CD14-positive monocyte (primary cell): ENCODE measurements around the gene PCID2. TPM values are rescaled to one million over a fixed set of nuclear protein-coding genes. Genes with fewer than 3 reads are reported as not detected.
A peak's percentile ranks its signal among the peaks of the same experiment; 100 is the strongest.

Source experiments
- DNase-seq, 3 donors: peaks; one replicate each; pipeline ENCODE4 v3.0.0-alpha.2; 2011 to 2022
- H2AFZ ChIP-seq: 2 replicates; pipeline ENCODE4 v1.6.0; 2012; ENCODE audit warnings: mild to moderate bottlenecking, low read depth, low read length, inconsistent platforms; ENCODE audit not compliant: insufficient read depth, poor library complexity, severe bottlenecking
- H3K27ac ChIP-seq, 2 donors: 1 replicate in 1 of 2; 2 replicates in 1 of 2; pipeline ENCODE4 v1.5.1; 2012 to 2013; ENCODE audit warnings: low read length in 2 of 2, control low read depth in 1 of 2, inconsistent platforms in 1 of 2, low read depth in 1 of 2, mild to moderate bottlenecking in 1 of 2
- H3K27me3 ChIP-seq, 2 donors: one replicate each; pipeline versions ENCODE4 v1.6.0 to v1.6.1; 2011 to 2013; ENCODE audit warnings: low read length in 2 of 2; ENCODE audit not compliant: control insufficient read depth in 2 of 2, insufficient read depth in 2 of 2
- H3K36me3 ChIP-seq, 2 donors: replicated peaks in 1 of 2; 1 replicate in 1 of 2; 2 replicates in 1 of 2; pipeline versions ENCODE4 v1.5.1 to v1.6.1; 2012 to 2013; ENCODE audit warnings: low read length in 2 of 2, control low read depth in 1 of 2, inconsistent platforms in 1 of 2, mild to moderate bottlenecking in 1 of 2; ENCODE audit not compliant: insufficient read depth in 2 of 2, control insufficient read depth in 1 of 2
- H3K4me1 ChIP-seq, 2 donors: 1 replicate in 1 of 2; 2 replicates in 1 of 2; pipeline versions ENCODE4 v1.5.1 to v1.6.1; 2012 to 2013; ENCODE audit warnings: low read length in 2 of 2, control low read depth in 1 of 2, inconsistent platforms in 1 of 2, mild to moderate bottlenecking in 1 of 2, moderate library complexity in 1 of 2; ENCODE audit not compliant: insufficient read depth in 2 of 2, control insufficient read depth in 1 of 2
- H3K4me2 ChIP-seq: replicated peaks from 2 replicates; pipeline ENCODE3; 2012; ENCODE audit warnings: low read length, moderate library complexity, mild to moderate bottlenecking; ENCODE audit not compliant: poor library complexity, severe bottlenecking; ENCODE audit errors: extremely low read depth
- H3K4me3 ChIP-seq, 3 experiments: fragments of 200-600 bp in 1 of 3; sonication (generic) in 1 of 3; replicated peaks in 1 of 3; 1 replicate in 2 of 3; 2 replicates in 1 of 3; pipeline ENCODE4 v1.5.1; 2011 to 2013; ENCODE audit warnings: low read length in 3 of 3, mild to moderate bottlenecking in 3 of 3, control low read depth in 2 of 3, low read depth in 2 of 3, inconsistent platforms in 1 of 3, moderate library complexity in 1 of 3
- H3K79me2 ChIP-seq: 2 replicates; pipeline ENCODE4 v1.6.0; 2012; ENCODE audit warnings: mild to moderate bottlenecking, control low read depth, inconsistent platforms, low read length, moderate library complexity; ENCODE audit not compliant: insufficient read depth
- H3K9ac ChIP-seq: 2 replicates; pipeline ENCODE4 v1.6.0; 2017; ENCODE audit warnings: low read length, mild to moderate bottlenecking; ENCODE audit not compliant: insufficient read depth, poor library complexity, severe bottlenecking
- H3K9me3 ChIP-seq, 2 donors: replicated peaks in 1 of 2; 1 replicate in 1 of 2; 2 replicates in 1 of 2; pipeline versions ENCODE4 v1.5.1 to v1.6.1; 2012 to 2013; ENCODE audit warnings: low read length in 2 of 2, control low read depth in 1 of 2; ENCODE audit not compliant: control insufficient read depth in 1 of 2, insufficient read depth in 1 of 2
- H4K20me1 ChIP-seq: 2 replicates; pipeline ENCODE4 v1.6.0; 2012; ENCODE audit warnings: mild to moderate bottlenecking, low read length, control low read depth, moderate library complexity; ENCODE audit not compliant: insufficient read depth
- H3K27ac Mint-ChIP-seq, 7 donors: one replicate each; pipeline ENCODE4 v1.8.0; 2020; ENCODE audit warnings: mild to moderate bottlenecking in 7 of 7, mixed read lengths in 7 of 7, moderate library complexity in 6 of 7, inconsistent platforms in 2 of 7
- H3K27me3 Mint-ChIP-seq, 3 donors: one replicate each; pipeline ENCODE4 v1.8.0; 2021 to 2022; ENCODE audit warnings: low read depth in 3 of 3, mild to moderate bottlenecking in 3 of 3, mixed read lengths in 3 of 3, moderate library complexity in 3 of 3, inconsistent platforms in 1 of 3
- H3K36me3 Mint-ChIP-seq, 2 donors: one replicate each; pipeline ENCODE4 v1.8.0; 2020; ENCODE audit warnings: mixed read lengths in 2 of 2, inconsistent platforms in 1 of 2, mild to moderate bottlenecking in 1 of 2
- H3K4me1 Mint-ChIP-seq: one replicate; pipeline ENCODE4 v1.8.0; 2020; ENCODE audit warnings: mild to moderate bottlenecking, mixed read lengths
- H3K4me3 Mint-ChIP-seq, 2 donors: one replicate each; pipeline ENCODE4 v1.8.0; 2020; ENCODE audit warnings: mild to moderate bottlenecking in 2 of 2, mixed read lengths in 2 of 2, moderate library complexity in 1 of 2
- H3K9me3 Mint-ChIP-seq, 7 donors: one replicate each; pipeline ENCODE4 v1.8.0; 2020 to 2022; ENCODE audit warnings: mixed read lengths in 7 of 7, mild to moderate bottlenecking in 6 of 7, moderate library complexity in 6 of 7, inconsistent platforms in 2 of 7
- WGBS: methylation state at CpG from one replicate; pipeline ENCODE4 v1.1.5; 2013; ENCODE audit warnings: missing lambda C conversion rate; ENCODE audit not compliant: insufficient coverage; 5-methylcytosine and 5-hydroxymethylcytosine counted together
- intact Hi-C, 2 donors: fragments of 100-400 bp; cut with micrococcal nuclease; formaldehyde crosslinking; loops; one replicate each; pipeline versions ENCODE4 v1.15.0 to v1.15.1; 2023
- polyA plus RNA-seq, 3 donors: library from polyadenylated mRNA; depleted of rRNA in 1 of 3; unstranded in 2 of 3; stranded (reverse) in 1 of 3; fragments of 300-500 nt in 2 of 3; fragments of >200 nt in 1 of 3; fragmentation: Illumina TruSeq in 2 of 3; gene quantifications; 1 replicate in 2 of 3; 2 replicates in 1 of 3; pipeline ENCODE4 v1.2.3, GENCODE V29; 2012 to 2021
- TF ChIP-seq, protein P1 (sequence below): fragments of 200-600 bp; IDR thresholded peaks from one replicate; pipeline ENCODE4 v1.8.0; 2022; ENCODE audit warnings: antibody characterized with exemption, mild to moderate bottlenecking

Gene PCID2
- polyA plus RNA-seq, 3 donors: 31.5 to 39.8 (median 34.2) TPM

DNA sequence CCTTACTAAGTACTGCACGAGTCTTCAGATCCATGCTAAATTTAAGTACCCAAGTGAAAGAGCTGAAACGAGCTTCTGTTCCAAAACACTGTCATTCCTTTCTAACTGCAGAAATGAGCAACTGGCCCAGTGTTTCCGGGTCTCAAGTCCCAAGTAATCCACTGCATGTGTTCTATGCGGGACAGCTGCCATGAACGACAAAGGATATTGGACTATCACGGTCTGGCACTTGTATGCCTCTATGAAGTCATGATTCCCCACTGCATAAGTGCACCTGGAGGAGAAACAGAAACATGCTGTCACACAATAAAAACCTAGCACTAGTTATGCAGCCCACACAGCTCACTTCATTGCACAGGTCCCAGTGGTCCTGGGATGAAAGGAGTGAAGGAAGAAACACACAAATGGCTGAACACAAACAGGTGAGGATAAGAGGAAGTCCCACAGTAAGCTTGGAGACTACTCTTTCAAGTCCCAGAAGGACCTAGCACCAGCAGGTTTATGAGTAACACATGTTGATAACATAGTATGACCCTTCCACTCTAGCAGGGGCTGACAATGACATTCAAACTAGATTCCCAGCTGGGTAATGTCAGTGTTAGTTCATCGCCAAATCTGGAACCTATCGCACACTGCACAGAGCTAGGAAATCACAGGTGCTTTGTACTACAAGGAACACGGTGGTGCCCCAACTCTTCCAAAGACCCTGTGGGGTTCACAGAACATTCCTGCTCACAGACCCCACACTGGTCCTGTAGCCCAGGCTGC is 11.3 kb downstream of the PCID2 start:
- DNase-seq: no peak
- H3K27me3 ChIP-seq: no peaks in the 10 kb centered on the region
- Mint-ChIP-seq H3K4me1 (peaks cover under 1% of the 10 kb centered on the region), H3K27me3 (peaks cover 0 to 2% (median 0%) of the 10 kb centered on the region in 3 donors), H3K4me3 (no peak overlapping the region), H3K9me3 (no peaks in the 10 kb centered on the region), H3K36me3 (peaks cover 66 to 76% of the 10 kb centered on the region in 2 donors), H3K27ac (peak overlapping the region in 1 of 7 donors; percentile 68)
- no peaks in the 10 kb centered on the region for H3K4me1 ChIP-seq
- intact Hi-C loops: no loop called here
- no peak overlapping the region for H3K4me3 ChIP-seq
- peaks cover 18% of the 10 kb centered on the region for H3K79me2 ChIP-seq
- H3K4me2 ChIP-seq: no peak overlapping the region
- peak overlapping the region in 1 of 2 donors; percentile 18 for H3K27ac ChIP-seq
- TF ChIP-seq, protein P1, sequence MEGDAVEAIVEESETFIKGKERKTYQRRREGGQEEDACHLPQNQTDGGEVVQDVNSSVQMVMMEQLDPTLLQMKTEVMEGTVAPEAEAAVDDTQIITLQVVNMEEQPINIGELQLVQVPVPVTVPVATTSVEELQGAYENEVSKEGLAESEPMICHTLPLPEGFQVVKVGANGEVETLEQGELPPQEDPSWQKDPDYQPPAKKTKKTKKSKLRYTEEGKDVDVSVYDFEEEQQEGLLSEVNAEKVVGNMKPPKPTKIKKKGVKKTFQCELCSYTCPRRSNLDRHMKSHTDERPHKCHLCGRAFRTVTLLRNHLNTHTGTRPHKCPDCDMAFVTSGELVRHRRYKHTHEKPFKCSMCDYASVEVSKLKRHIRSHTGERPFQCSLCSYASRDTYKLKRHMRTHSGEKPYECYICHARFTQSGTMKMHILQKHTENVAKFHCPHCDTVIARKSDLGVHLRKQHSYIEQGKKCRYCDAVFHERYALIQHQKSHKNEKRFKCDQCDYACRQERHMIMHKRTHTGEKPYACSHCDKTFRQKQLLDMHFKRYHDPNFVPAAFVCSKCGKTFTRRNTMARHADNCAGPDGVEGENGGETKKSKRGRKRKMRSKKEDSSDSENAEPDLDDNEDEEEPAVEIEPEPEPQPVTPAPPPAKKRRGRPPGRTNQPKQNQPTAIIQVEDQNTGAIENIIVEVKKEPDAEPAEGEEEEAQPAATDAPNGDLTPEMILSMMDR: no peak
- H3K9me3 ChIP-seq: no peaks in the 10 kb centered on the region
- no peak overlapping the region for H2AFZ ChIP-seq
- H3K36me3 ChIP-seq: peaks cover 60 to 80% of the 10 kb centered on the region in 2 donors
- peaks cover 2% of the 10 kb centered on the region for H4K20me1 ChIP-seq
- WGBS: 98% methylated on average over 7 of the region's 9 CpGs
- no peak overlapping the region for H3K9ac ChIP-seq

DNA sequence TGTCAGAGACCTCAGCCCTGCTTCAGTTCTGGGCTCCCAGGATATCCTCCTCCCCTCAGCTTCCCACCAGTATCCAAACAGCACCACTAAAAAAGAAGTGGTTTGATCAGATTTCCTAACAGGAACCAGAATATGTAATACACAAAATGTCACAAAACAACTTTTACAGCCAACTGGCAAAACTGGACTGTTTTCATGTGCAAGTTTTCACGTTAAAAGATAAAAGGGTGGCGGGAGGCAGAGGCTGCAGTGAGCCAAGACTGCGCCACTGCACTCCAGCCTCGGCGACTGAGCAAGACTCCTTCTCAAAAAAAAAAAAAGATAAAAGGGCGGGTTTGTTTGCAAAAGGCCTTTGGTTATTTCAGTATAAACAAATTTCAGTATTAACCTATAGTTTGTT is 13.1 kb downstream of the PCID2 start:
- Histone ChIP-seq H3K4me1 (no peaks in the 10 kb centered on the region), H3K4me2 (no peak overlapping the region), H3K9me3 (no peaks in the 10 kb centered on the region), H3K36me3 (peaks cover 65 to 93% of the 10 kb centered on the region in 2 donors), H2AFZ (no peak overlapping the region), H3K4me3 (no peak overlapping the region), H3K9ac (no peak overlapping the region), H3K27me3 (no peaks in the 10 kb centered on the region), H4K20me1 (no peaks in the 10 kb centered on the region), H3K27ac (no peak overlapping the region), H3K79me2 (peaks cover 2% of the 10 kb centered on the region)
- H3K9me3 Mint-ChIP-seq: no peaks in the 10 kb centered on the region
- peaks cover 0 to 2% (median 0%) of the 10 kb centered on the region in 3 donors for H3K27me3 Mint-ChIP-seq
- intact Hi-C loops: no loop called here
- TF ChIP-seq, protein P1: no peak
- peak overlapping the region in 3 of 7 donors; percentile 2 to 18 (median 3) for H3K27ac Mint-ChIP-seq
- H3K36me3 Mint-ChIP-seq: peaks cover 78 to 80% of the 10 kb centered on the region in 2 donors
- H3K4me3 Mint-ChIP-seq: no peak overlapping the region
- DNase-seq: no peak
- no peaks in the 10 kb centered on the region for H3K4me1 Mint-ChIP-seq
- WGBS: 100% methylated on average over 2 of the region's 6 CpGs
